OCI-M2 (cell line): ENCODE data around the gene SLC35F3.

Source experiments
- DNase-seq: peaks from one replicate; lab custom pipeline; 2025; ENCODE audit not compliant: unreplicated experiment; lab: John Stamatoyannopoulos, UW

SLC35F3 gene

DNA sequence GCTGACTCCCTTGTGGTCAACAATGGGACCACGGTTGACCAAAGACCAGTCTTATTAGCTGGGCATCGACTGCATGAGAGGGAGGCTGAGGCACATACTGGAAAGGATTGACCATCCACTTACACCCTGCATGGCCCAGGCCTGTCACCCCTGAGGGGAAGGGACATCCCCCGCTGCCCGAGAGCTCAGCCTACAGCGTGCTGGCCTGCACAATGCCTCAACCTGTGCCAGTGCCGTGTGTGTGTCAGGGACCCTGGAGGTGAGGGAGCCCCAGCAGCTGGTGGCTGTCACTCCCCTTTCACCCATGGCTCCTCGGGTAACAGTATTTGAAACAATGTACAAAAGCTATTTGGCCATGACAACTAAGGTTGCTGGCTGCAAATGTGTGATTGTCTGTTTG, 67.3 kb downstream of the SLC35F3 start:
- DNase-seq: no peak

DNA sequence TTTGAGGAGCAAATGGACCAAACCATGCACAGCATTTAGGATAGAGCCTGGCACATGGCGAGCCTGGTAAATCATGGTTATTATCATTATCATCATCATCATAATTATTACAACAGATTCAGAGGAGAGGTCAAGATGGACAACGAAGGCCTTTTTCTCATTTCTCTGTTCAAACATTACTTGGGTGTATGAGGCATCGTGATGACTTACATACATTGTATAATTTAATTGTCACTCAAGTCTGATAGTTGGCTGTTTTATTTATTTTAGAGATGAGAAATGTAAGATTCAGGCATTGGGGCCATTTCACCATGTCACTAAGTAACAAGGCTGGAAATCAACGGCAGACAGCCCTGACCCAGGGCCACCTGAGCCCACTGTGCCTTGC, 68.1 kb downstream of the SLC35F3 start:
- no peak for DNase-seq

DNA sequence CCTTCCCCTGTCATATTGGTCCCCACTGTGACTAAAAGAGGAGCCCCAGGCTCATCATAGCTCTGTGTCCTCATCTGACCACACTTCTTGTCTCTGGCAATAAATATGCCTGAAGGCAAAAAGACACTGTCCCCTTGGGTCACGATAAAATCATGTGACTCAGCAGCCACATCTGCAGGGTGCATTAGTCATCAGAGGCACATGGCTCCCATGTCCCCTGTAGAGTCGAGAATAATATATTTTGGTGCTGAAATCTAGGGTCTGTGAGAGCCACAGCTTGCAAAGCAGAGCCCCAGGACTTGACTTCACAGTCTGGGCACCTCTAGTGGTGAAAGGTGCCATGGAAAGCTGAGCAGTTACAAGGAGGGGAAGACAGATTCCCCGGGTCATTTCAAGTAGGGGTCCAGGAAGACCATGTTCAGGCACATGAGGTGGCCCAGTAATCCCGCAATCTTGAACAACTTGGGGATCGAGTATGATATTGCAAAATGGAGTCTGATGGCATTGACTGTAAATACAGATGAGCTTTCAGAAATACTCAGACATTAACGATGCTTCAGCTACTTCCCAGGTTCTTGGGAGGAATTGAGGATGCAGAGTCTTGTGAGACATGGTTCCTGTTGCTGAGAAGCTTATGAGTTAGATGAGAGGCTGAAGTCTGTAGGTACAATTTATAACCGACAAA, 68.6 kb downstream of the SLC35F3 start:
- DNase-seq: no peak

DNA sequence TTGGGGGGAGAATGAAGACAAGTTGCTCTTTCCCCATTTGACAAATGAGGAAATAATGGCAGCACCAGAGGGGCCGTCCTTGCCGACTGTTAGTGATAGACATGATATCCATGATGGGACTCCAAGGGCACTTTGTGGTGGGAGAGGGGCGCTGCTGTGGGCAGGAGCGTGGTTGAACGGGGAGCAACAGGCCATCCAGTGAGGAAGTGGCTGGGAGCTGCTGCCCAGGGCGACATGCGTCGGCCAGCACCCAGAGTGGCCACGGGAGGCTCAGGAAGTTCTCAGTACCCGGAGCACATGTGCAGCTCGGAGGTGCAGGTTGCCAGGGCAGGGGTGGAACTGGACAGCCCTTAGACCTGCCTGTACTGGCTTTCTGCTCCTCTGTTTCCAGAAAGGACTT, 71.0 kb downstream of the SLC35F3 start:
- no peak for DNase-seq

DNA sequence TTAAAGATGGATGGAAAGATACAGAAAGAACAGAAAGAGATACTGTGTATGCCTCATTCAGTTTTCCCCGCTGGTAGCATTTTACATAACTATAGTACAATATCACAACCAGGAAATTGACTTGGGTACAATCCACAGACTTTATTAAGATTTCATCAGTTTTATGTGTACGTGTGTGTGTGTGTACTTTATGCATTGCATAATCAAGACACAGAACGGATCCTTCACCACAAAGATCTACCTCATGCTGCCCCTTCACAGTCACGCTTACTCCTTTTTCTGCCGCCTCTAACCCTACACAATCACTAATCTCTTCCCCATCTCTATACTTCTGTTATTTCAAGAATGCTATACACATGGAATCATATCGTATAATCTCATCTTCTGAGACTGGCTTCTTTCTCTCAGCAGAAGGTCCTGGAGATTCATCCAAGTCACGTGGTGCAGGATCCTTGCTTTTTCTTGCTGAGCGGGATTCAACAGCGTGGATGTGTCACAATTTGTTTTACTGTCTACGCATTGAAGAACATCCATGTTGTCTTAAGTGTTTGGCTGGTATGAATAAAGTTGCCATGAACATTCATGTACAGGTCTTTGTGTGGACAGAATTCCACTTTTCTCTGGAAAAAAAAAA, 76.7 kb downstream of the SLC35F3 start:
- no peak for DNase-seq

DNA sequence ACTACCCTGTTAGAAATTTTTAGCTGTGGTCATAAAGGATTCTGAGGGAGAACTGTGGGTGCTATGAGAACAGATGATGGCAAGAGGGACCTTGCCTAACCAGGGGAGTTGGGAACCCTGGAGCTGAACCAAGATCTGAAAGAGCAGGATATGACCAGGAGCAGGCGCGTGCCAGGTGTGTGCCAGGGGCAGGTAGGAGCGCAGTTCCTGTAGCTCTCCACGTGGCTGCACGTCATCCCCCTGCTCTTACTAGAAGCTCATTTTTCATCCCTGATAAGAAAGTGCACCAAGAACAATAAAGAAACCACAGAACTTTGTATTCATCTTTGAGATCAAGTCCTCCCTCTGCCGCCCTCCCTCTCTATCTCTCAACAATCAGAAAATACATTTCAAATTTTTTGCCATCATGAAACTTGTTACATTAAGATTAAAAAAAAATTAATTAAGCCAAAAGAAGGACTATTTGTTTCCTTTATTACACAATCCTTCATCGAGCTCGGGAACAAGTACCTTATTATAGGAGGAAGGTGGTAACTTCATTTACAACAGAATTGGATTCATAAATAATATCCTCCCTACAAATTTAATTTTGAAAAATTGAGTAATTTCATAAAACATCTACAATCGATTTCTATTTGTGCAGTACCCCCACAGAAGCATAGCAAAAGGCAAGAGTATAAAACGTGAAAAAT, 78.5 kb downstream of the SLC35F3 start:
- no peak for DNase-seq

DNA sequence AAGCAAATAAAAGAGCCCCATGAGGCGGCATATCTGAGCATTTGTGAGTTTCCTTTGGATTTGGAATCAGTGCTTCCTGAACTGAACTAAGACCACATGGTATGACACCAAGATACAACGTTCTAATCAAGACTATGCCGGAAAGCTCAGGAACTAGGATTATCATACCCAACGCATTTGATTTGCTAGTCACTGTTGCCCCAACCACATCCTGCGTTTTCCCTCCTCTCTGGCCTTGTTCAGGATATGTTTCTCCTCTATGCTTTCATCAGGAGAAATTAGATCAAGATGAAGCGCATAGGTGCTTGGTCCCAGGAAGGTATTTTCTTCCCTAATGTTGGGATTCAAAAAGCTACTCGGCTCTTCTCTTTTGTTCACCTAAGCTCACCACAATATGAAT, 79.3 kb downstream of the SLC35F3 start:
- no peak for DNase-seq

DNA sequence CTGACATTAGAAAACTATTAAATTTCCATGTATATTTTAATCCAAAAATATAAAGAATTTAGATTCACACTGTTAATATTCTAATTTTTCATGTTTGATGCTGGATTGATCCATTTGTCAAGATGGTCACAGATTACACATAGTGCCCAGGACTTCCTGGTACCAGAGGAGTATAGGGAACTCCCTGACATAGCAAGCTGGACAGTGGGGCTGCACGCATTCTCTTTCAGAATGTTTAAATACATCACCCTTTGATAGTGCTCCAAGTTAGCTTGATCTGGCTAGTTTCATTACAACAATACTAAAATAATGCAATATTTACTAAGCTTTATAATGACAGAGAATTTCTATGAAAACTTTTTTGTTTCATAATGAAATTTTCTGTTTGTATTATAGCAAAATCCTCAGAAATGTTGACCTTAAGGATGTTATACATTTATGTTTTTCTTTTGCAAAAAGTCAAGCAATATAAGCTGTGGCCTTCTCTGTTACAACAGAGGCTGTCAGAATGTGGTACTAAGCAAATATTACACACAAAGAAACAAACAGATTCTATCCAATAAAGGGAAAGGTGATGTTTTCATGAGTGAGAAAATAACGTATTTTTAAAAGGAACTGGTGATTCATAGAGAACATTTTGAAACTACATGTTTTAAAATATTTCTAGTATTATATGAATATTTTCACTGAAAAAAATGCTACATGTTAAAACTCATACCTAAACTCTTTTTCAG, 84.7 kb downstream of the SLC35F3 start:
- DNase-seq: no peak

DNA sequence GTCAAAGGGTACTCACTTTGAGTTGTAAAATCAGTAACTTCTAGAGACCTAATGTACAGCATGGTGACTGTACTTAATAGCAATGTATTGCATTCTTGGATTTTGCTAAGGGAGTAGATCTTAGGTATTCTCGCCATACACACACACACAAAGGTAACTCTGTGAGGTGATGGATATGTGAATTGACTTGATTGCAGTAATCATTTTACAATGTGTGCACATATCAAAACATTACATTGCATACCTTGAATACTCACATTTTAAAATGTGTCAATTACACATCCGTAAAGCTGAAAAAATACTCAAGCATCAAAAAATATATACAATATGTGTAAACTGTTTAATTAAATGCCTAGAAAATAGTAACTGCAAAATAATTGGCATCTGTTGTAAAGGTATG, 86.0 kb downstream of the SLC35F3 start:
- no peak for DNase-seq

DNA sequence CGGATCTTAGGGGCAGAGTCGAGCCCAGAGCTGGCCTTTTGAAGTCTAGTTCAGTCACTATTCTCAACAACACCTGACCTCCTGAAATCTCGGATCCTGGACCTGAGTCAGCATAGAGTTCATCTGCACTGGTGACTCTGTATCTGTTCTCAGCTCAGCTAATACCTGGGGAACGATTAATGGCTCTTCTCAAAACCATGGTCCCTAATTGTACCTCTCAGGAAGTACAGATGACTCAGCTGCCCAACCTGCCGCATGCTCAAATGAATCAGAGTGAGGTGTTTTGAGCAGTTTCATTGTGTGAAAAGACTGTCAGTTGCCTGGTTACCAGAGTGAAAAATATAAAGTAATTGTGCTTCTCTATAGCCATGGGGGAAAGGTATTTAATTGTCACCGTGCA, 89.2 kb downstream of the SLC35F3 start:
- no peak for DNase-seq

DNA sequence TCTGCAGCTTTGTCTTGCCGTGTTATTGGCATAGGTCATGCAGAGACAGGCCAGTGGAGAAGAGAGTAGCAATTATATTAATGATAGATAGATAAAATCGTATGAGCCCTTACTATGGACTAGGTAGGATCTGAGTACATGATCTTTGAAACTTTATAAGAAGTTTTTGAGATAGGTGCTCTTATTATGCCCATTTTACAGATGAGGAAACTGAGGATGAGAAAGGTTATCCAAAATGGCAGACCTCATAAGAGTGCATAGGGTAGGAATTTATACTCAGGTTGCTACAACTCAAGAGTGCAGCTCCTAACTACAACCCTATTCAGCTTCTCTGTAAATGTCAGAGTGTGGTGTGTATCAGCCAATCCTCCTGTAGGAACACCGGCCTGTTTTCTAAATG, 89.6 kb downstream of the SLC35F3 start:
- DNase-seq: no peak

DNA sequence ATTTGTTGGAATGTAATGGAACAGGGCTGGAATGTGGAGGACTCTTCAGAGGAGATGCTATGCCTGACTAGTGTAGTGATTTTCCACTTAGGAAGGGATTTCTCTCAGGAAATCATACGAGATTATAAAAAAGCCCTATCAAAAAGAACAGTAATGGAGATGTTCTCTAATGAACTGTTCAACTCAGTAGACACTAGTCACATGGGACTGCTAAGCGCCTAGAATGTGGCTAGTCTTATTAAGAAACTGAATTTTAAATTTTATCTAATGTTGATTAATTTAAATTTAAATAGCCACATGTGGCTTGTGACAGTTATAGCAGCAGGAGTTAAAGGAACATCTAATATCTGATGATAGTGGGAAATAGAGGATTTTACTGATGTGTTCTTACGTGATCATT, 94.0 kb downstream of the SLC35F3 start:
- no peak for DNase-seq

DNA sequence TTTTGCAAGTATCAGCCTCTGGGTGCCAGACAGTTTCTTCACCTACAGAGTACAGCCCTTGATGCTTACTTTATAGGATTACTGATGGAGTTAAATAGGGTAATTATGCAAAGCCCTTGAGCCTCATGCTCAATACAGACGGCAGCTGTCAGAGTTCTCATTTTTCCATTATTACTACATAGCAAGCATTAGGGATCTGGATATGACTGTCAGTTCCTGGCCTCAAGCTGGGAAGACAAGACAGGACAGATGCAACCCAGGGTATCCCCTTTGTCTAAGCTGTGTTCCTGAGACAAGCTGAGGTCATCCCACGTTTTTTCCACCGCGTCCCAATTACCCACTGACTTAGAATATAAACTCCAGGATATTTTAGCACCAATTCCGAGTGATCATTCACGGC, 94.4 kb downstream of the SLC35F3 start:
- DNase-seq: no peak

DNA sequence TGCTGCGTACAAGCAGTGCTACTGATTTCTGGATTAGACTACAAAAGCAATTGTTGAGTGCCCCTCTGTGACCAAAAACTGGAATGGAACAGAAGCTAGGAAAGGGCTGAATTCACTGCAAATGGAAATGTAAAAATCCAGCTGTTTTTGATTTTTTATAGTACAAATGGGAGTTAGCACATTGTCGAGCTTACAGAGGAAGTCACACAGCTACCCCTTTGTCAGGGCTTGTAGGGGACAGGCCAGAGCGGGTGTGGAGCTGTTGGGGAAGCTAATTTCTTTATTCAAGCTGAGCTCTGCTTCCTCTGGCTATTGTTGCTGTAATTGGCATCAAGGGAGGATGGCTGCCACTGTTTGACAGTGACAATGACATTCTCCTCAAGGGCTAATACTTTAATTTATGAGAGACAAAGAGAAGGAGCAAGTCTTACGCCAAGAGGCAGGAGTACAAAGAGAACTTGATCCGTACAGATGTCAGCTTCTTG, 96.1 kb downstream of the SLC35F3 start:
- no peak for DNase-seq

DNA sequence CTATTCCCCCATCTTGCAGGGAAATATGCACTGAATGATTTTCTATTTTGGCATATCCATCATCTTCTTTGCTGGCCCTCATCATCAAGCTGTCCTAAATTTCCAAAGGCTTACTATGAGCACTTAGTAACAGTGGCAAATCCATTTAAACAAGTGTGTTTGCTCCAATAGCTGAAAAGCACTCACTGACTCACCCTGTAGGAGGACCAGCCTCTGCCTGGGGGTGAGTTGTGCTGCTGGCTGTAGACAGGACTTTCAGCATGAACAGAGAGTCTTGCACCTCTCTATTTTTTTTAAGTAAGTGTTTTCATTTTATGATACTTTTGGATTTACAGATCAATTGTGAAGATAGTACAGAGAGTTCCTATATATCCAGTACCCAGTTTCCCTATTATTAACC, 97.3 kb downstream of the SLC35F3 start:
- no peak for DNase-seq

DNA sequence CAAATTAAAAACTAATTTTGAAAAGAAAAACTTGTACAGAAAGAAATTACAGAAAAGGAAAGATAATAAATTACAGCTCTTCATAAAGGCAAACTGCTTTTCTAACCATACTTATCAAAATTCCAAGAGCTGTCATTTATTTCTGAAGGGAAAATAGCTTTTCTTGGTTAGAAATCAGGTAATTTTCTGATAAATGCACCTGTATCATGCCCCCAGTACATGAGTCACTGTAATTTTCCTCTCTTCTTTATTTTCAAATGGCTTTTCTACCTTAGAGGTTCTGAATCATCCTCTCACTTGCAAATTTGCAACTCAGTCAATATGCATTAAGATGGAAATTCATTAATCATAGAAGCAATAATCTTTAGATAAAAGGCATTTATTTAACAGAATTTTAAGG, 100.1 kb downstream of the SLC35F3 start:
- DNase-seq: no peak

DNA sequence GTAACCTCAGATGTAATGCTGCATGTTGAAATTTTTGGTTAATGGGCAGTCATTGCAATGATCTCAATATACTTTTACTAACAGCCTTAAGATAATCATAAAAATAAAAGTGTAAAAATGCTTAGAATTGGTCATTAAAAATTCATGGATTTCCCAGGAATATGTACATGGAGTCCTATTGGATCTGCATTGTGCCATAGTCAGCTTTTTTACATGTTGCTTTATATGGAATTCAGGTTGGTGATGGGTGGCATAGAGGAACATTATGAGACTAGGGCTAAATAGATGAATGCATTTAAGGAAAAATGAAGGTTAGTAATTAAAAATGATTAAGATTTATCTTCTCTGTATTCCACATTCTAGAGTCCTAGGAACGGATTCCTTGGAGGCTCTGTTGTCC, 103.2 kb downstream of the SLC35F3 start:
- DNase-seq: no peak

DNA sequence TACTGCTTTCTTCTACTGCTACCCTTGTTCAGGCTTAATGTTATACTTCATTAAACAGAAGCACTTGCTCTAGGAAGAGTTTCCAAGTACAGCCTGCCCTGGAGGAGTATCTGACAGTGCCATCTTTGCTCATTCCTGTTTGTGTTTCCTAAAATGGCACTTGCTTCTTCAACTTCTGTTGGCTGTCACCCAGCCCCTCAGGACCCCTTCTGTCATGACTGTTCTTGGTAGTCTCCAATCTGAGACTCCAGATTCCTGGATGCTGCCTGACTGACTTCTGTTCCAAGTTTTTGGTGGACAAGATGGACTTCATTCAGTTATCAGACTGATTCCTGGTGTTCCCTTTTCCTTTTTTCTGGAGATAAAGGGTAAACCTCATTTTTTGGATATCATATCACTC, 104.1 kb downstream of the SLC35F3 start:
- DNase-seq: no peak

DNA sequence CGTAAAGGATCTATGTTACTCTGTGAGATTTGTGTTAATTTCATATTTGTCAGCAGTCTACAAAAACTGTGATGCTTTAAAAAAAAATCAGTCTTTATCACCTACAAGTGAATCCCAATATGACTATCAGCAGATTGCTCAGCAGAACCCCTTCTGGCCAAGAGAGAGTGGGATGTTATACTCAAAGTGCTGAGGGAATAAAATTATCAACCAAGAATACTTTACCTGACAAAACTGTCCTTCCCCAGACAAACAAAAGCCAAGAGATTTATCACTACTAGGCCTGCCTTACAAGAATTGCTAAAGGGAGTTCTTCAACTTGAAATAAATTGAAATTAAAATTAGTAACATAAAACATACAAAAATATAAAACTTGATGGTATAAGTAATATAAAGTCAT, 105.2 kb downstream of the SLC35F3 start:
- DNase-seq: no peak

DNA sequence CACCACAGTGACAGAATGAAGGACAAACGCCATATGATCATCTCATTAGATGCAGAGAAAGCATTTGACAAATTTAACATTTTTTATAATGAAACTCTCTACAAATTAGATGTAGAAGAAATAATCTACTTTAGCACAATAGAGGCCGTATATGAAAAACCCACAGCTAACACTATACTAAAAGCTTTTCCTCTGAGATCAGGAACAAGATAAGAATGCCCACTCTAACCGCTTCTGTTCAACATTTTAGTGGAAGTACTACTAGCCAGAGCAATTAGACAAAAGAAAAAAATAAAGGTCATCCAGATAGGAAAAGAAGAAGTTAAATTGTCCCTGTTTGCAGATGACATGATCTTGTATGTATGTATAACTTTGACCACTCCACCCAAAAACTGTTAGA, 109.7 kb downstream of the SLC35F3 start:
- no peak for DNase-seq

DNA sequence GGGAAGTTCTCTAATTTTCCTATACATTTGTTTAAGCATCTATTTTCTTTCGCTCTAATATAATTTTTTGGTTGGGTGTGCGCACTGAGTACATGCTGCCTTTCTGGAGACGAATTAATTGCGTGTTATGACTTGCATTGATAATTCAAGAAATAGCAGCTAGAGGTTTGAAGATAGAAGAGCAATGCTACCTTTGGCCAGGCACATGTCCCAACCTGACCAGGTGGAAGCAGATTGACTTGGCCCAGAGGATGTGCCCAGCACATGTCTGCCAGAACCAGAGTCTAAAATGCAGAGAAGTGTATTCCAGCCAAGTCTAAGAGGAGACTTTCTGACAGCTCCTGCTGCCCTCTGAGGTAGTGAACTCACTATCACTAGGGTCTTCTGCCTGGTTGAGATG, 114.3 kb downstream of the SLC35F3 start:
- no peak for DNase-seq

DNA sequence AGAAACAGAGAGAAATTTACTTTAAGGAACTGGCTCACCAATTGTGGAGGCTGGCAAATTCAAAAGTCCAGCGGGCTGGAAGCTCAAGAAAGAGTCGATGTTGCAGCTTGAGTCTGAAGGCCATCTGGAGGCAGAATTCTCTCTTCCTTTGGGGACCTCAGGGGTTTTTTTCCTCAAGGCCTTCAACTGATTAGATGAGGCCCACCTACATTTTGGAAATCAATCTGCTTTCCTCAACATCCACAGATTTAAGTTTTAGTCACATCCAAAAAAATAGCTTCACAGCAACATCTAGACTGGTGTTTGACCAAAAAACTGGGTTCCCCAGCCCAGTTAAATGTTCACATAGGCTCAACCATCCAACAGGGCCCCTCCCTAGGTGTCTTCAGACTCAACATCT, 114.9 kb downstream of the SLC35F3 start:
- DNase-seq: no peak
